Erythroblast (primary cell): ENCODE results near the gene PHTF1.

Source experiments
- GATA1 ChIP-seq: IDR thresholded peaks from 2 replicates; pipeline ENCODE4 v1.6.1; 2011; ENCODE audit warnings: low read depth, mild to moderate bottlenecking, control low read depth, low read length, moderate library complexity
- POLR2A ChIP-seq: IDR thresholded peaks from 2 replicates; pipeline ENCODE4 v1.6.1; 2011; ENCODE audit warnings: mild to moderate bottlenecking, low read length

- TF ChIP-seq POLR2A, result no peak
- TF ChIP-seq GATA1, result no peak
Measured at GRCh38 chr1:113662101-113662500, 97.2 kb downstream of the PHTF1 start.
